ENCODE results near the gene HLCS. TPM values are rescaled to one million over a fixed set of nuclear protein-coding genes. Genes with fewer than 3 reads are reported as not detected.
A peak's percentile ranks its signal among the peaks of the same experiment; 100 is the strongest.

HLCS gene
- total RNA-seq, 1 experiment from 2014 or later, result 12.7 TPM

GRCh38 chr21:36866419-36866818, 100.0 kb downstream of the HLCS start:
- Histone ChIP-seq H4K8ac (replicated peaks; ENCODE audit: insufficient read length, low read depth, low read length) (no peak overlapping the region), H2BK5ac (ENCODE audit: insufficient read length, low read length) (no peak overlapping the region), H4K91ac (ENCODE audit: insufficient read length, low read depth, low read length) (no peak overlapping the region), H3K18ac (ENCODE audit: insufficient read length, low read depth, low read length) (no peak overlapping the region), H3K27me3 (ENCODE audit: insufficient read depth, low read length) (no peaks in the 10 kb centered on the region), H3T11ph (ENCODE audit: low read length) (no peak overlapping the region), H3K27ac (ENCODE audit: insufficient read length, low read depth, low read length) (no peak overlapping the region), H2BK20ac (ENCODE audit: low read depth, low read length, poor library complexity, severe bottlenecking) (no peak overlapping the region), H3K79me2 (ENCODE audit: insufficient read depth, low read length) (no peaks in the 10 kb centered on the region), H3K9me3 (ENCODE audit: control insufficient read depth, low read depth, low read length) (no peaks in the 10 kb centered on the region), H3K23ac (ENCODE audit: insufficient read length, low read depth, low read length) (no peak overlapping the region), H4K5ac (ENCODE audit: insufficient read length, low read depth, low read length) (no peak overlapping the region), H3K14ac (ENCODE audit: insufficient read depth, low read length) (no peak overlapping the region), H2AFZ (ENCODE audit: low read length) (no peak overlapping the region), H2BK12ac (ENCODE audit: insufficient read length, low read depth, low read length) (no peak overlapping the region), H2BK15ac (ENCODE audit: low read depth, low read length) (no peak overlapping the region), H3K23me2 (ENCODE audit: insufficient read length, low read depth, low read length, poor library complexity, severe bottlenecking) (no peaks in the 10 kb centered on the region), H3K79me1 (ENCODE audit: insufficient read depth, low read depth, low read length, poor library complexity, severe bottlenecking) (no peaks in the 10 kb centered on the region), H2AK5ac (ENCODE audit: insufficient read length, low read length) (no peak overlapping the region), H3K9ac (ENCODE audit: extremely low read depth, insufficient read length, low read length) (peak overlapping the region; percentile 5), H3K4ac (ENCODE audit: low read depth, low read length) (no peak overlapping the region), H4K20me1 (ENCODE audit: control insufficient read depth, insufficient read depth, insufficient read length) (no peaks in the 10 kb centered on the region), H3K4me1 (ENCODE audit: insufficient read depth, low read length) (0 out of 2 replicates have a peak, but pooled peaks cover 2% of the 10 kb centered on the region), H3K56ac (ENCODE audit: insufficient read length, low read depth, low read length) (no peak overlapping the region), H3K4me2 (ENCODE audit: insufficient read depth, insufficient read length, low read length) (no peak overlapping the region), H2BK120ac (ENCODE audit: low read depth, low read length, poor library complexity, severe bottlenecking) (no peak overlapping the region)
- WGBS (ENCODE audit: extremely low coverage, insufficient read length, low lambda C conversion rate), result no CpG with 5 or more reads among the region's 5 CpGs
- no peaks in the 10 kb centered on the region for H3K36me3 Mint-ChIP-seq (ENCODE audit: insufficient read depth in 1 of 3, low read depth in 3 of 3)
- H3K4me1 Mint-ChIP-seq, result peaks cover 2 to 7% of the 10 kb centered on the region in 2 experiments; a peak in 2 of 4 replicates
- no peaks in the 10 kb centered on the region; the same call in 1 of the 2 replicates for H3K27me3 Mint-ChIP-seq (ENCODE audit: low read depth)
- H3K4me3 Mint-ChIP-seq, result no peak overlapping the region
- no peak for DNase-seq
- H3K9me3 Mint-ChIP-seq, result no peaks in the 10 kb centered on the region
- TF ChIP-seq CTCF (conservative IDR thresholded peaks at IDR 0.05), result no peak
- no peak overlapping the region for H3K27ac Mint-ChIP-seq

Measured in H9 (cell line).